Hepatocyte (in vitro differentiated cells): ENCODE measurements around the gene DENND1C. TPM values are rescaled to one million over a fixed set of nuclear protein-coding genes. Genes with fewer than 3 reads are reported as not detected.

Source experiments
- DNase-seq: peaks from one replicate; pipeline ENCODE4 v3.0.0-alpha.2; 2016; ENCODE audit warnings: low spot score
- H2AFZ ChIP-seq: fragments of 200-600 bp; sonication (generic); 2 replicates; pipeline ENCODE4 v1.6.0; 2016; ENCODE audit warnings: antibody characterized with exemption, mild to moderate bottlenecking
- H3K27ac ChIP-seq: fragments of 200-600 bp; sonication (generic); 2 replicates; pipeline ENCODE4 v1.5.1; 2016; ENCODE audit warnings: mild to moderate bottlenecking
- H3K27me3 ChIP-seq: fragments of 200-600 bp; sonication (generic); 2 replicates; pipeline ENCODE4 v1.6.1; 2016
- H3K36me3 ChIP-seq: fragments of 200-600 bp; sonication (generic); replicated peaks from 2 replicates; pipeline ENCODE4 v1.5.1; 2016; ENCODE audit warnings: low read depth; ENCODE audit not compliant: insufficient read depth
- H3K4me1 ChIP-seq: fragments of 200-600 bp; sonication (generic); 2 replicates; pipeline ENCODE4 v1.5.1; 2016; ENCODE audit warnings: mild to moderate bottlenecking, moderate library complexity; ENCODE audit not compliant: insufficient read depth
- H3K4me2 ChIP-seq: fragments of 200-600 bp; sonication (generic); 2 replicates; pipeline ENCODE4 v1.6.0; 2016
- H3K4me3 ChIP-seq: fragments of 200-600 bp; sonication (generic); 2 replicates; pipeline ENCODE4 v1.5.1; 2016; ENCODE audit warnings: mild to moderate bottlenecking
- H3K79me2 ChIP-seq: fragments of 200-600 bp; sonication (generic); 2 replicates; pipeline ENCODE4 v1.6.0; 2017; ENCODE audit warnings: mild to moderate bottlenecking
- H3K9me2 ChIP-seq: fragments of 200-600 bp; sonication (generic); replicated peaks from 2 replicates; pipeline ENCODE4 v1.6.0; 2017; ENCODE audit warnings: mild to moderate bottlenecking; ENCODE audit not compliant: insufficient read depth
- H3K9me3 ChIP-seq: fragments of 200-600 bp; sonication (generic); 2 replicates; pipeline ENCODE4 v1.5.1; 2016; ENCODE audit warnings: low read depth, mild to moderate bottlenecking
- H4K20me1 ChIP-seq: fragments of 200-600 bp; sonication (generic); 2 replicates; pipeline ENCODE4 v1.6.0; 2016; ENCODE audit warnings: mild to moderate bottlenecking; ENCODE audit not compliant: insufficient read depth, poor library complexity, severe bottlenecking
- CTCF ChIP-seq: fragments of 200-600 bp; sonication (generic); IDR thresholded peaks from 2 replicates; pipeline ENCODE4 v1.5.1; 2016; ENCODE audit warnings: antibody characterized with exemption, mild to moderate bottlenecking; ENCODE audit not compliant: poor library complexity
- EZH2 ChIP-seq: fragments of 200-600 bp; sonication (generic); IDR thresholded peaks from 2 replicates; pipeline ENCODE4 v1.6.1; 2016; ENCODE audit warnings: antibody characterized with exemption, mild to moderate bottlenecking, borderline replicate concordance
- EZH2phosphoT487 ChIP-seq: fragments of 200-600 bp; sonication (generic); IDR thresholded peaks from one replicate; pipeline ENCODE4 v1.6.1; 2018; ENCODE audit warnings: antibody characterized with exemption, mild to moderate bottlenecking, low read depth, moderate library complexity; ENCODE audit not compliant: unreplicated experiment, severe bottlenecking
- WGBS: methylation state at CpG from one replicate; pipeline ENCODE4 v1.1.6; 2016; ENCODE audit warnings: low lambda C conversion rate; ENCODE audit errors: missing lambda C conversion rate; 5-methylcytosine and 5-hydroxymethylcytosine counted together
- polyA plus RNA-seq: library from polyadenylated mRNA; unstranded; fragments of >200 nt; fragmentation: Nextera tagmentation; extraction: Ambion mirVana; gene quantifications from 2 replicates; pipeline ENCODE4 v1.2.1, GENCODE V29; 2016
- total RNA-seq: library from RNA; depleted of rRNA; stranded (reverse); fragments of >200 nt; gene quantifications from 2 replicates; pipeline ENCODE4 v1.2.3, GENCODE V29; 2014

DENND1C gene
- total and polyA plus RNA-seq, 2 experiments from 2014 or later, result 1.5 to 16.1 TPM

GRCh38 chr19:6455924-6456323, 25.7 kb downstream of the DENND1C start:
- Histone ChIP-seq H3K4me3 (no peak overlapping the region), H3K4me2 (no peak overlapping the region), H3K9me3 (no peaks in the 10 kb centered on the region), H3K79me2 (peaks cover 7% of the 10 kb centered on the region), H3K36me3 (no peaks in the 10 kb centered on the region), H3K27me3 (no peaks in the 10 kb centered on the region), H4K20me1 (no peaks in the 10 kb centered on the region), H3K9me2 (no peaks in the 10 kb centered on the region), H2AFZ (no peak overlapping the region), H3K4me1 (peaks cover 6% of the 10 kb centered on the region), H3K27ac (no peak overlapping the region)
- no peak for DNase-seq
- 98% methylated on average over 15 of the region's 15 CpGs for WGBS
- TF ChIP-seq CTCF (no peak), EZH2 (no peak), EZH2phosphoT487 (no peak)

GRCh38 chr19:6453951-6454565, 27.5 kb downstream of the DENND1C start:
- H4K20me1 ChIP-seq, result no peaks in the 10 kb centered on the region
- no peaks in the 10 kb centered on the region for H3K27me3 ChIP-seq
- no peak for DNase-seq
- no peak overlapping the region for H3K4me3 ChIP-seq
- TF ChIP-seq EZH2phosphoT487 (no peak), EZH2 (no peak), CTCF (no peak)
- no peaks in the 10 kb centered on the region for H3K9me2 ChIP-seq
- peaks cover 6% of the 10 kb centered on the region for H3K4me1 ChIP-seq
- H3K79me2 ChIP-seq, result peaks cover 5% of the 10 kb centered on the region
- 99% methylated on average over 11 of the region's 11 CpGs for WGBS
- H3K9me3 ChIP-seq, result no peaks in the 10 kb centered on the region
- H2AFZ ChIP-seq, result no peak overlapping the region
- H3K27ac ChIP-seq, result no peak overlapping the region
- no peak overlapping the region for H3K4me2 ChIP-seq
- H3K36me3 ChIP-seq, result no peaks in the 10 kb centered on the region

GRCh38 chr19:6452899-6453298, 28.7 kb downstream of the DENND1C start:
- Histone ChIP-seq H3K36me3 (no peaks in the 10 kb centered on the region), H3K4me1 (no peaks in the 10 kb centered on the region), H3K4me3 (no peak overlapping the region), H4K20me1 (no peaks in the 10 kb centered on the region), H3K79me2 (no peaks in the 10 kb centered on the region), H3K9me3 (no peaks in the 10 kb centered on the region), H3K27me3 (no peaks in the 10 kb centered on the region), H2AFZ (no peak overlapping the region), H3K4me2 (no peak overlapping the region), H3K27ac (no peak overlapping the region), H3K9me2 (no peaks in the 10 kb centered on the region)
- no peak for TF ChIP-seq CTCF
- TF ChIP-seq EZH2phosphoT487, result no peak
- no peak for TF ChIP-seq EZH2
- 100% methylated on average over 2 of the region's 2 CpGs for WGBS
- no peak for DNase-seq

- Histone ChIP-seq H3K9me2 (no peaks in the 10 kb centered on the region), H3K4me2 (no peak overlapping the region), H3K4me1 (no peaks in the 10 kb centered on the region), H3K27ac (no peak overlapping the region), H3K9me3 (no peaks in the 10 kb centered on the region), H3K79me2 (no peaks in the 10 kb centered on the region), H3K27me3 (no peaks in the 10 kb centered on the region), H4K20me1 (no peaks in the 10 kb centered on the region), H3K4me3 (no peak overlapping the region), H3K36me3 (no peaks in the 10 kb centered on the region), H2AFZ (no peak overlapping the region)
- no peak for TF ChIP-seq CTCF
- no peak for TF ChIP-seq EZH2
- TF ChIP-seq EZH2phosphoT487, result no peak
- WGBS, result 97% methylated on average over 17 of the region's 19 CpGs
- DNase-seq, result no peak
Observed at GRCh38 chr19:6452223-6452614, 29.4 kb downstream of the DENND1C start.
